ENCODE results near the gene CHTOP.
"Not testable (repeated sequence)": the region's sequence is repeated elsewhere in the genome, so short reads cannot be mapped to it uniquely, and the experiment has no call there.

Gene CHTOP

GRCh38 chr1:153659175-153659534 lies 25.3 kb downstream of the CHTOP start:
- Mint-ChIP-seq H3K4me1 (peaks cover 13% of the 10 kb centered on the region), H3K4me3 (peak overlapping the region; percentile 97 to 99 (median 99)), H3K36me3 (ENCODE audit: low read depth) (peaks cover 34% of the 10 kb centered on the region), H3K27ac (peak overlapping the region; percentile 82 to 98 (median 93)), H3K27me3 (ENCODE audit: low read depth) (no peaks in the 10 kb centered on the region), H3K9me3 (no peaks in the 10 kb centered on the region)
- no peak for TF ChIP-seq CTCF (IDR thresholded peaks at IDR 0.05; ENCODE audit: unreplicated experiment in 3 of 3)

- Mint-ChIP-seq H3K36me3 (ENCODE audit: low read depth) (peaks cover 39% of the 10 kb centered on the region), H3K4me3 (peak overlapping the region; percentile 97 to 99 (median 99)), H3K4me1 (peaks cover 13% of the 10 kb centered on the region), H3K27ac (peak overlapping the region; percentile 82 to 98 (median 93)), H3K9me3 (no peaks in the 10 kb centered on the region), H3K27me3 (ENCODE audit: low read depth) (no peaks in the 10 kb centered on the region)
- TF ChIP-seq CTCF (IDR thresholded peaks at IDR 0.05; ENCODE audit: unreplicated experiment in 3 of 3): no peak
Measured at GRCh38 chr1:153659656-153660055, 25.8 kb downstream of the CHTOP start.

GRCh38 chr1:153661111-153661708 lies 27.3 kb downstream of the CHTOP start:
- Mint-ChIP-seq H3K4me3 (peak overlapping the region; percentile 68 to 77 (median 75)), H3K9me3 (no peaks in the 10 kb centered on the region), H3K27me3 (ENCODE audit: low read depth) (no peaks in the 10 kb centered on the region), H3K4me1 (peaks cover 13% of the 10 kb centered on the region), H3K27ac (peak overlapping the region; percentile 4 to 80 (median 60)), H3K36me3 (ENCODE audit: low read depth) (peaks cover 54% of the 10 kb centered on the region)
- TF ChIP-seq CTCF (IDR thresholded peaks at IDR 0.05; ENCODE audit: unreplicated experiment in 3 of 3): no peak

- TF ChIP-seq CTCF (IDR thresholded peaks at IDR 0.05; ENCODE audit: unreplicated experiment in 3 of 3): no peak
- peak overlapping the region in 2 of 3 experiments; percentile 3 to 41 for H3K4me3 Mint-ChIP-seq
- H3K27me3 Mint-ChIP-seq (ENCODE audit: low read depth): no peaks in the 10 kb centered on the region
- H3K4me1 Mint-ChIP-seq: peaks cover 13% of the 10 kb centered on the region
- peaks cover 65% of the 10 kb centered on the region for H3K36me3 Mint-ChIP-seq (ENCODE audit: low read depth)
- H3K9me3 Mint-ChIP-seq: no peaks in the 10 kb centered on the region
- H3K27ac Mint-ChIP-seq: peak overlapping the region in 1 of 3 experiments; percentile 32
Measured at GRCh38 chr1:153662269-153662668, 28.4 kb downstream of the CHTOP start.

GRCh38 chr1:153663211-153663610 lies 29.3 kb downstream of the CHTOP start:
- no peak for TF ChIP-seq CTCF (IDR thresholded peaks at IDR 0.05; ENCODE audit: unreplicated experiment in 3 of 3)
- H3K27ac Mint-ChIP-seq: no peak overlapping the region
- H3K27me3 Mint-ChIP-seq (ENCODE audit: low read depth): no peaks in the 10 kb centered on the region
- no peaks in the 10 kb centered on the region for H3K9me3 Mint-ChIP-seq
- peaks cover 74% of the 10 kb centered on the region for H3K36me3 Mint-ChIP-seq (ENCODE audit: low read depth)
- peaks cover 20% of the 10 kb centered on the region for H3K4me1 Mint-ChIP-seq
- H3K4me3 Mint-ChIP-seq: no peak overlapping the region

GRCh38 chr1:153667439-153667838 lies 33.6 kb downstream of the CHTOP start:
- H3K27ac Mint-ChIP-seq: peak overlapping the region in 2 of 3 experiments; percentile 41 to 50
- H3K4me1 Mint-ChIP-seq: peaks cover 22% of the 10 kb centered on the region
- H3K27me3 Mint-ChIP-seq (ENCODE audit: low read depth): no peaks in the 10 kb centered on the region
- H3K9me3 Mint-ChIP-seq: no peaks in the 10 kb centered on the region
- peak overlapping the region in 1 of 3 experiments; percentile 63 for H3K4me3 Mint-ChIP-seq
- peaks cover 73% of the 10 kb centered on the region for H3K36me3 Mint-ChIP-seq (ENCODE audit: low read depth)
- TF ChIP-seq CTCF (IDR thresholded peaks at IDR 0.05; ENCODE audit: unreplicated experiment in 3 of 3): no peak

GRCh38 chr1:153668672-153669071 lies 34.8 kb downstream of the CHTOP start:
- Mint-ChIP-seq H3K4me1 (peaks cover 22% of the 10 kb centered on the region), H3K36me3 (ENCODE audit: low read depth) (peaks cover 63% of the 10 kb centered on the region)
- not testable (repeated sequence) for H3K27ac Mint-ChIP-seq; H3K27me3 Mint-ChIP-seq (ENCODE audit: low read depth); H3K9me3 Mint-ChIP-seq; H3K4me3 Mint-ChIP-seq

Data from nephron (organoid).